Prostate gland (tissue), 2 donors: ENCODE measurements around the gene MMP2.

Experiments used
- POLR2A ChIP-seq: fragments of 450-650 bp; IDR thresholded peaks from one replicate; pipeline ENCODE4 v1.6.1; 2016; ENCODE audit warnings: antibody characterized with exemption, mild to moderate bottlenecking
- TF ChIP-seq, protein P1 (sequence below), 4 experiments: fragments of 200-600 bp in 2 of 4; fragments of 450-650 bp in 2 of 4; sonication (generic) in 2 of 4; IDR thresholded peaks; 1 replicate in 3 of 4; 2 replicates in 1 of 4; pipeline ENCODE4 v1.5.1; 2016 to 2019; ENCODE audit warnings: antibody characterized with exemption in 4 of 4, mild to moderate bottlenecking in 2 of 4, moderate library complexity in 2 of 4

DNA sequence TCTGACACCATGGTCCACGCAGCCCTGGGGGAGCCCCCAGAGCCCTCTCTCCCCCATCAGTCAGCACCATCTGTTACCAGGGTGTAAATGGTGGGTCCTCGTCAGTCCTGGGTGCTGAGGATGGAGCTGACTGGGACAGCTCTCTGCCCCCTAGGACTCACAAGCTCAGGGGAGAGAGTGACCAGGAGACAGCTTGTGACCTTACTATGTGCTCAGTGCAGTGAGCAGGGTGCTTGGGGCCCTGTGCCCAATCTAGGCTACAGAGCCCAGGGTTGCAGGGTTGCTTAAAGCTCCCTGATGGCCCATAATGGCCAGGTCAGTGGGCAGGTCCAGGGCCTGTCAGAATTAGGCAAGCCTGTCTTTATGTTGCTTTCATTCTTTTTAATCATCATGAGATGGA lies 11.3 kb downstream of the MMP2 start:
- TF ChIP-seq, protein P1, sequence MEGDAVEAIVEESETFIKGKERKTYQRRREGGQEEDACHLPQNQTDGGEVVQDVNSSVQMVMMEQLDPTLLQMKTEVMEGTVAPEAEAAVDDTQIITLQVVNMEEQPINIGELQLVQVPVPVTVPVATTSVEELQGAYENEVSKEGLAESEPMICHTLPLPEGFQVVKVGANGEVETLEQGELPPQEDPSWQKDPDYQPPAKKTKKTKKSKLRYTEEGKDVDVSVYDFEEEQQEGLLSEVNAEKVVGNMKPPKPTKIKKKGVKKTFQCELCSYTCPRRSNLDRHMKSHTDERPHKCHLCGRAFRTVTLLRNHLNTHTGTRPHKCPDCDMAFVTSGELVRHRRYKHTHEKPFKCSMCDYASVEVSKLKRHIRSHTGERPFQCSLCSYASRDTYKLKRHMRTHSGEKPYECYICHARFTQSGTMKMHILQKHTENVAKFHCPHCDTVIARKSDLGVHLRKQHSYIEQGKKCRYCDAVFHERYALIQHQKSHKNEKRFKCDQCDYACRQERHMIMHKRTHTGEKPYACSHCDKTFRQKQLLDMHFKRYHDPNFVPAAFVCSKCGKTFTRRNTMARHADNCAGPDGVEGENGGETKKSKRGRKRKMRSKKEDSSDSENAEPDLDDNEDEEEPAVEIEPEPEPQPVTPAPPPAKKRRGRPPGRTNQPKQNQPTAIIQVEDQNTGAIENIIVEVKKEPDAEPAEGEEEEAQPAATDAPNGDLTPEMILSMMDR (IDR thresholded peaks at IDR 0.05): no peak
- no peak for TF ChIP-seq POLR2A
